Trophoblast cell (in vitro differentiated cells and primary cell): ENCODE results near the gene NHERF2.

ENCODE experiments used
- DNase-seq, 2 donors: peaks; one replicate each; pipeline ENCODE4 v3.0.0-alpha.2; 2016
- H2AFZ ChIP-seq: 2 replicates; pipeline ENCODE4 v1.6.1; 2013; ENCODE audit warnings: low read length, moderate library complexity, mild to moderate bottlenecking; ENCODE audit not compliant: insufficient read depth, poor library complexity
- H2AK5ac ChIP-seq: 2 replicates; pipeline ENCODE4 v1.6.1; 2013; ENCODE audit warnings: mild to moderate bottlenecking, low read length
- H2BK120ac ChIP-seq: 2 replicates; pipeline ENCODE4 v1.6.1; 2013; ENCODE audit warnings: low read length, mild to moderate bottlenecking, moderate library complexity; ENCODE audit not compliant: insufficient read depth, poor library complexity
- H2BK12ac ChIP-seq: 2 replicates; pipeline ENCODE4 v1.6.1; 2013; ENCODE audit warnings: mild to moderate bottlenecking, low read length, moderate library complexity
- H2BK5ac ChIP-seq: 2 replicates; pipeline ENCODE4 v1.6.1; 2013; ENCODE audit warnings: low read length, low read depth, moderate library complexity, mild to moderate bottlenecking; ENCODE audit not compliant: poor library complexity
- H3K14ac ChIP-seq: 2 replicates; pipeline ENCODE4 v1.6.1; 2013; ENCODE audit warnings: mild to moderate bottlenecking, low read length
- H3K18ac ChIP-seq: 2 replicates; pipeline ENCODE4 v1.6.1; 2013; ENCODE audit warnings: mild to moderate bottlenecking, low read length
- H3K23ac ChIP-seq: 2 replicates; pipeline ENCODE4 v1.6.1; 2013; ENCODE audit warnings: low read length
- H3K27ac ChIP-seq: 2 replicates; pipeline ENCODE4 v1.5.1; 2013; ENCODE audit warnings: low read depth, mild to moderate bottlenecking, inconsistent platforms, low read length, moderate library complexity
- H3K27me3 ChIP-seq: 2 replicates; pipeline ENCODE4 v1.6.1; 2013; ENCODE audit warnings: inconsistent platforms, mild to moderate bottlenecking, low read length, moderate library complexity; ENCODE audit not compliant: insufficient read depth
- H3K36me3 ChIP-seq, 2 experiments: 1 replicate in 1 of 2; 2 replicates in 1 of 2; pipeline ENCODE4 v1.6.1; 2013; ENCODE audit warnings: low read length in 2 of 2, mild to moderate bottlenecking in 2 of 2, moderate library complexity in 1 of 2; ENCODE audit not compliant: insufficient read depth in 2 of 2, control insufficient read depth in 1 of 2
- H3K4ac ChIP-seq: 2 replicates; pipeline ENCODE4 v1.6.1; 2013; ENCODE audit warnings: low read depth, mild to moderate bottlenecking, low read length, moderate library complexity
- H3K4me1 ChIP-seq, 2 experiments: 1 replicate in 1 of 2; 2 replicates in 1 of 2; pipeline ENCODE4 v1.6.1; 2013; ENCODE audit warnings: low read length in 2 of 2, mild to moderate bottlenecking in 2 of 2, moderate library complexity in 1 of 2; ENCODE audit not compliant: insufficient read depth in 2 of 2, control insufficient read depth in 1 of 2
- H3K4me2 ChIP-seq: 2 replicates; pipeline ENCODE4 v1.6.1; 2013; ENCODE audit warnings: inconsistent platforms, mild to moderate bottlenecking, low read length, moderate library complexity
- H3K4me3 ChIP-seq: 2 replicates; pipeline ENCODE4 v1.5.1; 2013; ENCODE audit warnings: mild to moderate bottlenecking, low read depth, low read length, inconsistent platforms
- H3K79me1 ChIP-seq: one replicate; pipeline ENCODE4 v1.6.1; 2013; ENCODE audit warnings: low read length
- H3K79me2 ChIP-seq: 2 replicates; pipeline ENCODE4 v1.6.1; 2013; ENCODE audit warnings: low read length, mild to moderate bottlenecking; ENCODE audit not compliant: control insufficient read depth, insufficient read depth, poor library complexity
- H3K9ac ChIP-seq: 2 replicates; pipeline ENCODE4 v1.6.1; 2013; ENCODE audit warnings: mild to moderate bottlenecking, low read length
- H3K9me3 ChIP-seq: 2 replicates; pipeline ENCODE4 v1.6.1; 2013; ENCODE audit warnings: low read depth, mild to moderate bottlenecking, control low read depth, inconsistent platforms, low read length; ENCODE audit not compliant: insufficient read depth
- H4K12ac ChIP-seq: 2 replicates; pipeline ENCODE4 v1.6.1; 2013; ENCODE audit warnings: low read depth, mild to moderate bottlenecking, low read length, moderate library complexity
- H4K8ac ChIP-seq: 2 replicates; pipeline ENCODE4 v1.6.1; 2013; ENCODE audit warnings: low read depth, mild to moderate bottlenecking, low read length, moderate library complexity
- H4K91ac ChIP-seq: one replicate; pipeline ENCODE4 v1.6.1; 2013; ENCODE audit warnings: low read depth, mild to moderate bottlenecking, low read length, moderate library complexity
- WGBS: extraction: QIAGEN DNeasy Blood & Tissue Kit; methylation state at CpG from one replicate; pipeline ENCODE4 v1.1.7; 2013; ENCODE audit warnings: missing lambda C conversion rate; ENCODE audit not compliant: insufficient read length, insufficient coverage; ENCODE audit errors: extremely low coverage; 5-methylcytosine and 5-hydroxymethylcytosine counted together

NHERF2 gene

DNA sequence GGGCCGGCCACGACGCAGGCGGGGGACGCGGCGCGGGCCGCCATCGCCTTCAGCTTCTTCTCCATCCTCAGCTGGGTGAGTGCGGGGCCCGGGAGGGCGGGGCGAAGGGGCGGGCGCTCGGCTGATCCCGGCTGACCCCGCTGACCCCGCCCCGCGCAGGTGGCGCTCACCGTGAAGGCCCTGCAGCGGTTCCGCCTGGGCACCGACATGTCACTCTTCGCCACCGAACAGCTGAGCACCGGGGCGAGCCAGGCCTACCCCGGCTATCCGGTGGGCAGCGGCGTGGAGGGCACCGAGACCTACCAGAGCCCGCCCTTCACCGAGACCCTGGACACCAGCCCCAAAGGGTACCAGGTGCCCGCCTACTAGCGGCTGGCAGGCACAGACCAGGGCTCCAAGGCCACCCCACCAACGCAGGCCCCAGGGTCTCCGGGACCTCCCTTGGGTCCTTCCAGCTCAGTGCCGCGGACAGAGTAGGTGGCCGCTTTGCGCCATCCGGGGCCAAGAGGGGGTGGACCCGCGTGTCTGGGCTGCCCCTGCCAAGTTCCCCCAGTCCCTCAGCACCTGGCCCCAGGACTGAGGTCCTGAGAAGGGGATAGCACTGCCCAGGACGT, 33.9 kb upstream of the NHERF2 start:
- Histone ChIP-seq H3K9ac (no peak overlapping the region), H3K79me2 (no peaks in the 10 kb centered on the region), H4K8ac (peak overlapping the region; percentile 44), H3K4me3 (peak overlapping the region; percentile 32), H2BK12ac (no peak overlapping the region), H4K91ac (no peak overlapping the region), H3K27me3 (peaks cover 33% of the 10 kb centered on the region), H2BK120ac (no peak overlapping the region), H3K79me1 (peaks cover 5% of the 10 kb centered on the region), H2AFZ (peak overlapping the region; percentile 28), H3K18ac (no peak overlapping the region), H3K23ac (no peak overlapping the region), H3K9me3 (peaks cover 19% of the 10 kb centered on the region), H3K4me2 (peak overlapping the region; percentile 42), H3K27ac (no peak overlapping the region), H3K4me1 (peaks cover 9 to 18% of the 10 kb centered on the region in 2 experiments), H3K14ac (no peak overlapping the region), H2BK5ac (no peak overlapping the region), H4K12ac (no peak overlapping the region), H3K4ac (no peak overlapping the region), H3K36me3 (peaks cover 5 to 10% of the 10 kb centered on the region in 2 experiments), H2AK5ac (no peak overlapping the region)
- no peak for DNase-seq
- WGBS: no CpG with 5 or more reads among the region's 50 CpGs

DNA sequence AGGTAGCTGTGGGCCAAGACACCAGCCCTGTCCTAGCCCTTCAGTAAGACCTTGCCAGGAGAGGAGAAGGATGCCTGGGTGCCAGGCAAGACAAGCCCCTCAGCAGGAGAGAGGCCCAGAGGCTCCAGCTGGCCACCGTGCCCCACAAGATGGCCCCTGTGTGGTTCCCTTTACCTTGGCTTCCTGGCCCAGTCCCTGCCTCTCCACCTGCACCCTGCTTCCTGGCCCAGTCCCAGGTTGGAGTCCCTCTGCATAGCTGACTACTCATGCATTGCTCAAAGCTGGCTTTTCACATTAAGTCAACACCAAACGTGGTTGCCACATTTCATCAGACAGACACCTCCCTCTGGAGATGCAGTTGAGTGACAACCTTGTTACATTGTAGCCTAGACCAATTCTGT, 33.0 kb upstream of the NHERF2 start:
- no peak overlapping the region for H3K9ac ChIP-seq
- WGBS: no CpG with 5 or more reads among the region's 2 CpGs
- no peak overlapping the region for H3K4ac ChIP-seq
- H2BK120ac ChIP-seq: no peak overlapping the region
- no peak overlapping the region for H2BK5ac ChIP-seq
- H2AK5ac ChIP-seq: no peak overlapping the region
- H3K27ac ChIP-seq: no peak overlapping the region
- peak in 1 of 2 donors; percentile 36 for DNase-seq
- H3K4me2 ChIP-seq: no peak overlapping the region
- H3K4me3 ChIP-seq: no peak overlapping the region
- H3K4me1 ChIP-seq: peaks cover 9 to 18% of the 10 kb centered on the region in 2 experiments
- no peak overlapping the region for H2BK12ac ChIP-seq
- H3K79me1 ChIP-seq: peaks cover 5% of the 10 kb centered on the region
- H3K23ac ChIP-seq: no peak overlapping the region
- no peak overlapping the region for H3K18ac ChIP-seq
- H3K79me2 ChIP-seq: no peaks in the 10 kb centered on the region
- no peak overlapping the region for H4K91ac ChIP-seq
- no peak overlapping the region for H3K14ac ChIP-seq
- peaks cover 31% of the 10 kb centered on the region for H3K27me3 ChIP-seq
- no peak overlapping the region for H4K8ac ChIP-seq
- H3K9me3 ChIP-seq: peaks cover 19% of the 10 kb centered on the region
- no peak overlapping the region for H2AFZ ChIP-seq
- H3K36me3 ChIP-seq: peaks cover 14 to 20% of the 10 kb centered on the region in 2 experiments
- H4K12ac ChIP-seq: no peak overlapping the region

GRCh38 chr16:1997494-1998359, 29.0 kb upstream of the NHERF2 start:
- no peak for DNase-seq
- WGBS: no CpG with 5 or more reads among the region's 26 CpGs
- Histone ChIP-seq H3K14ac (no peak overlapping the region), H4K12ac (no peak overlapping the region), H3K4ac (no peak overlapping the region), H3K27me3 (no peaks in the 10 kb centered on the region), H2BK12ac (no peak overlapping the region), H2BK5ac (no peak overlapping the region), H3K23ac (no peak overlapping the region), H2AFZ (no peak overlapping the region), H3K79me2 (no peaks in the 10 kb centered on the region), H3K18ac (no peak overlapping the region), H3K4me2 (no peak overlapping the region), H3K79me1 (no peaks in the 10 kb centered on the region), H3K4me1 (no peaks in the 10 kb centered on the region), H2AK5ac (no peak overlapping the region), H3K27ac (no peak overlapping the region), H4K8ac (no peak overlapping the region), H2BK120ac (no peak overlapping the region), H3K9ac (no peak overlapping the region), H3K9me3 (peaks cover 2% of the 10 kb centered on the region), H4K91ac (no peak overlapping the region), H3K4me3 (no peak overlapping the region), H3K36me3 (peaks cover 53 to 58% of the 10 kb centered on the region in 2 experiments)

GRCh38 chr16:1998360-1998835, 28.3 kb upstream of the NHERF2 start:
- H3K4ac ChIP-seq: no peak overlapping the region
- DNase-seq: no peak
- no CpG with 5 or more reads among the region's 27 CpGs for WGBS

More at GRCh38 chr16:1998360-1998835, 28.3 kb upstream of the NHERF2 start:
- no peak overlapping the region for H3K14ac ChIP-seq
- H3K9ac ChIP-seq: no peak overlapping the region
- H3K27ac ChIP-seq: no peak overlapping the region
- no peak overlapping the region for H3K4me2 ChIP-seq
- no peaks in the 10 kb centered on the region for H3K4me1 ChIP-seq
- H4K12ac ChIP-seq: no peak overlapping the region
- no peak overlapping the region for H2AK5ac ChIP-seq
- no peaks in the 10 kb centered on the region for H3K79me2 ChIP-seq
- H3K27me3 ChIP-seq: no peaks in the 10 kb centered on the region
- no peaks in the 10 kb centered on the region for H3K79me1 ChIP-seq
- no peak overlapping the region for H3K23ac ChIP-seq
- peaks cover 59 to 65% of the 10 kb centered on the region in 2 experiments for H3K36me3 ChIP-seq
- H4K8ac ChIP-seq: no peak overlapping the region
- H3K4me3 ChIP-seq: no peak overlapping the region
- no peak overlapping the region for H2BK12ac ChIP-seq
- H4K91ac ChIP-seq: no peak overlapping the region
- H2AFZ ChIP-seq: no peak overlapping the region
- no peaks in the 10 kb centered on the region for H3K9me3 ChIP-seq
- H2BK120ac ChIP-seq: no peak overlapping the region
- no peak overlapping the region for H2BK5ac ChIP-seq
- no peak overlapping the region for H3K18ac ChIP-seq
